DND-41 (cell line): ENCODE results near the gene MRPS2.

Experiments
- ATAC-seq: fragments of 200-7000 bp; cut with Tn5 transposase; 3 replicates; pipeline ENCODE4 v1.9.1; 2021; ENCODE audit warnings: low read depth; ENCODE audit not compliant: insufficient read depth
- DNase-seq: peaks from one replicate; pipeline ENCODE4 v3.0.0-alpha.2; 2020
- H2AFZ ChIP-seq: 2 replicates; pipeline ENCODE4 v1.6.0; 2012; ENCODE audit warnings: low read depth, low read length
- H3K27ac ChIP-seq: 2 replicates; pipeline ENCODE4 v1.5.1; 2012; ENCODE audit warnings: low read length, inconsistent platforms
- H3K27me3 ChIP-seq: fragments of 200-600 bp; sonication (generic); 2 replicates; pipeline ENCODE4 v1.6.0; 2012; ENCODE audit warnings: low read length, mild to moderate bottlenecking, inconsistent platforms; ENCODE audit not compliant: insufficient read depth, poor library complexity
- H3K36me3 ChIP-seq: 2 replicates; pipeline ENCODE4 v1.5.1; 2012; ENCODE audit warnings: low read length, inconsistent platforms; ENCODE audit not compliant: insufficient read depth
- H3K4me1 ChIP-seq: 2 replicates; pipeline ENCODE4 v1.5.1; 2012; ENCODE audit warnings: mild to moderate bottlenecking, low read length; ENCODE audit not compliant: insufficient read depth
- H3K4me2 ChIP-seq: 2 replicates; pipeline ENCODE4 v1.6.0; 2012; ENCODE audit warnings: mild to moderate bottlenecking, moderate library complexity, low read length, inconsistent platforms; ENCODE audit not compliant: insufficient read depth
- H3K4me3 ChIP-seq, 2 experiments: fragments of 200-600 bp in 1 of 2; shearing (Covaris generic) in 1 of 2; 2 replicates each; pipeline ENCODE4 v1.5.1; 2012 to 2016; ENCODE audit warnings: inconsistent platforms in 2 of 2, low read length in 2 of 2, mild to moderate bottlenecking in 2 of 2, low read depth in 1 of 2, moderate library complexity in 1 of 2
- H3K79me2 ChIP-seq: 2 replicates; pipeline ENCODE4 v1.6.0; 2012; ENCODE audit warnings: low read length, inconsistent platforms; ENCODE audit not compliant: insufficient read depth
- H3K9ac ChIP-seq: 2 replicates; pipeline ENCODE4 v1.6.0; 2012; ENCODE audit warnings: low read depth, mild to moderate bottlenecking, inconsistent platforms, low read length, moderate library complexity
- H3K9me3 ChIP-seq: 2 replicates; pipeline ENCODE4 v1.5.1; 2012; ENCODE audit warnings: low read length, moderate library complexity, mild to moderate bottlenecking, inconsistent platforms; ENCODE audit not compliant: insufficient read depth, severe bottlenecking
- H4K20me1 ChIP-seq: 2 replicates; pipeline ENCODE4 v1.6.0; 2012; ENCODE audit warnings: low read length; ENCODE audit not compliant: insufficient read depth
- CTCF ChIP-seq: IDR thresholded peaks from 2 replicates; pipeline ENCODE4 v1.5.1; 2012; ENCODE audit warnings: borderline replicate concordance, low read length, moderate library complexity, mild to moderate bottlenecking; ENCODE audit not compliant: poor library complexity, severe bottlenecking; ENCODE audit errors: extremely low read depth
- EZH2 ChIP-seq: IDR thresholded peaks from 3 replicates; pipeline ENCODE4 v1.6.1; 2012; ENCODE audit warnings: borderline replicate concordance, low read depth, mild to moderate bottlenecking, moderate library complexity, low read length, inconsistent platforms; ENCODE audit not compliant: severe bottlenecking

The MRPS2 gene

GRCh38 chr9:135524130-135524861, 23.8 kb downstream of the MRPS2 start:
- H3K4me3 ChIP-seq: no peak overlapping the region
- H3K79me2 ChIP-seq: no peaks in the 10 kb centered on the region
- no peaks in the 10 kb centered on the region for H3K9me3 ChIP-seq
- no peak overlapping the region for H2AFZ ChIP-seq
- H3K4me1 ChIP-seq: no peaks in the 10 kb centered on the region
- TF ChIP-seq CTCF (no peak), EZH2 (no peak)
- ATAC-seq (no peak), DNase-seq (no peak)
- no peak overlapping the region for H3K4me2 ChIP-seq
- H3K36me3 ChIP-seq: no peaks in the 10 kb centered on the region
- no peak overlapping the region for H3K9ac ChIP-seq
- no peaks in the 10 kb centered on the region for H3K27me3 ChIP-seq
- no peak overlapping the region for H3K27ac ChIP-seq
- no peaks in the 10 kb centered on the region for H4K20me1 ChIP-seq

GRCh38 chr9:135525241-135526088, 25.0 kb downstream of the MRPS2 start:
- no peaks in the 10 kb centered on the region for H3K36me3 ChIP-seq
- H3K27me3 ChIP-seq: no peaks in the 10 kb centered on the region
- DNase-seq: no peak
- no peak overlapping the region for H3K4me3 ChIP-seq
- no peaks in the 10 kb centered on the region for H3K79me2 ChIP-seq
- TF ChIP-seq CTCF (no peak), EZH2 (no peak)
- no peaks in the 10 kb centered on the region for H4K20me1 ChIP-seq
- H3K9ac ChIP-seq: no peak overlapping the region
- H3K4me1 ChIP-seq: no peaks in the 10 kb centered on the region
- no peak for ATAC-seq
- H3K9me3 ChIP-seq: no peaks in the 10 kb centered on the region
- H3K27ac ChIP-seq: no peak overlapping the region
- no peak overlapping the region for H3K4me2 ChIP-seq
- H2AFZ ChIP-seq: no peak overlapping the region

- TF ChIP-seq EZH2 (no peak), CTCF (no peak)
- H3K4me1 ChIP-seq: no peaks in the 10 kb centered on the region
- ATAC-seq: no peak
- no peak overlapping the region for H3K27ac ChIP-seq
- H3K4me2 ChIP-seq: no peak overlapping the region
- H3K9ac ChIP-seq: no peak overlapping the region
- H3K27me3 ChIP-seq: no peaks in the 10 kb centered on the region
- no peak overlapping the region for H2AFZ ChIP-seq
- H4K20me1 ChIP-seq: no peaks in the 10 kb centered on the region
- no peak overlapping the region for H3K4me3 ChIP-seq
- H3K79me2 ChIP-seq: no peaks in the 10 kb centered on the region
- H3K36me3 ChIP-seq: no peaks in the 10 kb centered on the region
- H3K9me3 ChIP-seq: no peaks in the 10 kb centered on the region
- DNase-seq: no peak
Measured at GRCh38 chr9:135526089-135526729, 25.7 kb downstream of the MRPS2 start.
